ENCODE results near the gene RXRA.

DNA sequence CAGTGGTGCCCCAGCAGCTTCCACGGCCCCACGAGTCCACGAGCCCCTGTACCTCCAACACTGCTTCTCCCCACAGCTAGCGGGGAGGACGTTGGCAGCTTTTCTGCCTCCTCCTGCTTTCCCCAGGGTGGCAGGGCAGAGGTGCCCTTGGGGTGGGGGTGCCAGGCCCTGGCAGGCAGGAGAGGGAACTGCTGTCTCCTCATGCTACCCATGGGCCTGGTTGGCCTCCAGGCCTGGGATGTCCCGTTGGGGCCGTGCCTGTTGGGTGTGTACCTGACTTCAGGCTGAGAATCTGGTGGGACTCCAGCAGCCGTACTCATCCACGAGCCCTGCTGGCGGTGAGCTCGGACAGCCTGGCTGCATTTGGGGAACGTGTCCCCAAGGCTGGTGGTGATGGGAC, 27.3 kb downstream of the RXRA start:
- TF ChIP-seq, protein P1, sequence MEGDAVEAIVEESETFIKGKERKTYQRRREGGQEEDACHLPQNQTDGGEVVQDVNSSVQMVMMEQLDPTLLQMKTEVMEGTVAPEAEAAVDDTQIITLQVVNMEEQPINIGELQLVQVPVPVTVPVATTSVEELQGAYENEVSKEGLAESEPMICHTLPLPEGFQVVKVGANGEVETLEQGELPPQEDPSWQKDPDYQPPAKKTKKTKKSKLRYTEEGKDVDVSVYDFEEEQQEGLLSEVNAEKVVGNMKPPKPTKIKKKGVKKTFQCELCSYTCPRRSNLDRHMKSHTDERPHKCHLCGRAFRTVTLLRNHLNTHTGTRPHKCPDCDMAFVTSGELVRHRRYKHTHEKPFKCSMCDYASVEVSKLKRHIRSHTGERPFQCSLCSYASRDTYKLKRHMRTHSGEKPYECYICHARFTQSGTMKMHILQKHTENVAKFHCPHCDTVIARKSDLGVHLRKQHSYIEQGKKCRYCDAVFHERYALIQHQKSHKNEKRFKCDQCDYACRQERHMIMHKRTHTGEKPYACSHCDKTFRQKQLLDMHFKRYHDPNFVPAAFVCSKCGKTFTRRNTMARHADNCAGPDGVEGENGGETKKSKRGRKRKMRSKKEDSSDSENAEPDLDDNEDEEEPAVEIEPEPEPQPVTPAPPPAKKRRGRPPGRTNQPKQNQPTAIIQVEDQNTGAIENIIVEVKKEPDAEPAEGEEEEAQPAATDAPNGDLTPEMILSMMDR (IDR thresholded peaks at IDR 0.05): no peak
- no peak for TF ChIP-seq POLR2A (IDR thresholded peaks at IDR 0.05)

Data from thyroid gland (tissue), 4 donors.